Left colon (tissue), 2 donors: ENCODE measurements around the gene CCNB2. TPM values are rescaled to one million over a fixed set of nuclear protein-coding genes. Genes with fewer than 3 reads are reported as not detected.
A peak's percentile ranks its signal among the peaks of the same experiment; 100 is the strongest.
"Not testable (repeated sequence)": the region's sequence is repeated elsewhere in the genome, so short reads cannot be mapped to it uniquely, and the experiment has no call there.

Experiments
- ATAC-seq: fragments of 200-7000 bp; cut with Tn5 transposase; one replicate; pipeline ENCODE4 v1.9.1; 2020; ENCODE audit warnings: mild to moderate bottlenecking, moderate library complexity
- DNase-seq, 2 donors: peaks; one replicate each; pipeline ENCODE4 v3.0.0-alpha.2; 2020
- intact Hi-C, 2 donors: fragments of 100-400 bp; cut with DNase I in 1 of 2; cut with micrococcal nuclease in 1 of 2; formaldehyde crosslinking; loops; one replicate each; pipeline versions ENCODE4 v1.11.2 to v1.14.0; 2022; cut with DNase I, micrococcal nuclease
- total RNA-seq, 2 donors: library from RNA; stranded (reverse); fragmentation: NEBNext Ultra II Directional; extraction: Animal tissue kit (Norgen Biotek cat#: 25700); gene quantifications; one replicate each; pipeline ENCODE4 v1.2.1, GENCODE V29; 2021
- donor health status: DM: no; HTN: no; CAD: no.
- donor health status: DM: yes; HTN: yes; CAD: no.

The CCNB2 gene
- total RNA-seq, 2 donors from 2014 or later = 7.6 to 17.6 TPM

DNA sequence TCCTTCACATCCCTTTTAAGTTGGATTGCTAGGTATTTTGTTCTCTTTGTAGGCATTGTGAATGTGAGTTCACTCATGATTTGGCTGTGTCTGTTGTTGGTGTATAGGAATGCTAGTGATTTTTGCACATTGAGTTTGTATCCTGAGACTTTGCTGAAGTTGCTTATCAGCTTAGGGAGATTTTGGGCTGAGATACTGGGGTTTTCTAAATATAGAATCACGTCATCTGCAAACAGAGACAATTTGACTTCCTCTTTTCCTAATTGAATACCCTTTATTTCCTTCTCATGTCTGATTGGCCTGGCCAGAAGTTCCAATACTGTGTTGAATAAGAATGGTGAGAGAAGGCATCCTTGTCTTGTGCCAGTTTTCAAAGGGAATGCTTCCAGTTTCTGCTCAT is 22.3 kb downstream of the CCNB2 start:
- ATAC-seq, intact Hi-C loops, DNase-seq: not testable (repeated sequence)

- intact Hi-C loops = no loop called here
- DNase-seq = no peak
- no peak for ATAC-seq
Observed at GRCh38 chr15:59131456-59131855, 26.5 kb downstream of the CCNB2 start.

DNA sequence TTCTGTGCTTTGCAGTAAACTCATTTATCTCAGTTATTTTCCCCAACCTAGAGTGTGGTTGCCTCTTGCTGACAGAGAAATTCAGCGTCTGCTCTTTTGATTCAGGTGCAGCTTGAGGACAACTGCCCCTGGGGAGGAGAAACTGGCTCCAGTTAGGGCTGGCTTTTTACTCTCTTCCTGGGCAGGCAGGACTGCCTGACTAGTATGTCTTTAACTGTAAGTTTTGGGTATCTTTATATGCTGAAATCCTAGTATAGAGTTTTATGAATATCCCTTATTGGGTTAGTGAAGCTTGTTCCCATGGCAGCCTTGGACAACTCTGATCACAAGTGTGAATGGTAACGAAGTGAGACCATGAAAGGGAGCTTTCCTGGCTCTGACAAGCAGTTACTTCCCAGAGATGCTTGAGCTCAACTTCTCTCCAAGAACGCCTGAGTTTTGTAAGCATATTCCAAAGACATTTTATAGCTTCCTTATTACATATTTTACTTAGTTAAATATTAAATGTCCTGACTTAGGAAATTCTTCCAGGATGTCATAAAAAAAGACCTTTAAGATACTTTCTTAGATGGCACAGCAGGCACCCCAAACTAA is 27.1 kb downstream of the CCNB2 start:
- no peak for DNase-seq
- ATAC-seq = peak; percentile 83
- intact Hi-C loops = no loop called here

- ATAC-seq (no peak), DNase-seq (no peak)
- intact Hi-C loops = no loop called here
Observed at GRCh38 chr15:59133929-59134427, 29.0 kb downstream of the CCNB2 start.

- ATAC-seq (no peak), DNase-seq (no peak)
- intact Hi-C loops = no loop called here
Observed at GRCh38 chr15:59137566-59137965, 32.6 kb downstream of the CCNB2 start.

DNA sequence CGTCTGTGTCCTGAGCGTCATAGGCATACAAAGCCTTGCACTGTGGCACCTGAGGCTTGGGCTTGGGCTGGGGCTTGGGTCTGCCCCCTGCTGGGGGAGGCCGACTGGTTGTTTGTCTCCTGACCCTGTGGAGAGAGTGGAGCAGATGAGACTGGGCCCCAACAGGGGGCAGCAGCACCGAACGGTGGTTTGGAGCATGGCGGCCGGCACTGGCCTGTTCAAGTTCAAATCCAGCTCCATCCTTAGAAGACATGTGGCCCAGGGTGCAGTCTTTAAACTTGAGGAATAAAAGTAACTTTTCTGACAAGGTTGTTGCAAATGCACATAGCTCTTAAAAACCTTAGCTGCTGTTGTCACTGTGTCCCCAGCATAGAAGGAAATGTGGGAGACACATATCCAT is 33.3 kb downstream of the CCNB2 start:
- peak; percentile 65 for ATAC-seq
- peak; percentile 42 to 69 for DNase-seq
- intact Hi-C loops = no loop called here

GRCh38 chr15:59140422-59141226 is 35.7 kb downstream of the CCNB2 start:
- intact Hi-C loops = no loop called here
- DNase-seq = peak; percentile 23 to 53

DNA sequence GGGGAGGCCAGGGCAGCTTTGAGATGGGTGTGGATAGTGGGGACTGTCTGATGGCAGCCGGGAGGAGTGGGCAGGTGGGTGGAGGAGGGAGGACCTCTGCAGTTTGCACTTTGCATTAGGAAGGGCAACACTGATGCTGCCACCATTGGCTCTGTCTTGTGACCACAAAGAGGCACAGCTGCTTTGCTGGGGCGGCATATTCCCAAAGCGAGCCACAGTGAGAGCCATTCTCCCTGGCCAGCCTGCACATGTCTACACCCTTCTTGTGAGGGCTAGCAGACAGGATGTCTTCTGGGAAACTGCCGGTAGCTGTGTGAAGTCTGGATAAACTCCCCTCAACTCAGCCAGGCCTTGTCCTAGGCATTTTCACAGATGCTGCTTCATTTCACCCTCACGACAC is 38.3 kb downstream of the CCNB2 start:
- DNase-seq (no peak), ATAC-seq (no peak)
- intact Hi-C loops = no loop called here

More at GRCh38 chr15:59140422-59141226, 35.7 kb downstream of the CCNB2 start:
- peak; percentile 78 for ATAC-seq

DNA sequence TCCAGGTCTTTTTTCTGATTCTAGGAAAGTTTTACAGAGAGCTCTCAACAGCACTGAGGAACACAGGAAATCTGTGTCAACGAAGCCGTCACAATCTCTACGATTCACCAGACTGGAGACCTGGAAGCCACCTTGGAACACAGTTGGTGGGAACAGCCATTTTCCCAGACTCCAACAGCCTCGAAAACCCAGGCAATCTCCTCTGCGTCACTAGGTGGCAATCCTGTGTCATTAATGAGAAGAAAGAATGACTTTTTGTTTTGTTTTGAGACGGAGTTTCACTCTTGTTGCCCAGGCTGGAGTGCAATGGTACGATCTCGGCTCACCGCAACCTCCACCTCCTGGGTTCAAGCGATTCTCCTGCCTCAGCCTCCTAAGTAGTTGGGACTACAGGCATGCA is 39.6 kb downstream of the CCNB2 start:
- intact Hi-C loops, ATAC-seq: not testable (repeated sequence)

GRCh38 chr15:59147666-59148065 is 42.7 kb downstream of the CCNB2 start:
- intact Hi-C loops = no loop called here
- ATAC-seq (no peak), DNase-seq (no peak)

More for the DNA sequence above, 39.6 kb downstream of the CCNB2 start:
- DNase-seq = not testable (repeated sequence)

GRCh38 chr15:59148153-59148833 is 43.3 kb downstream of the CCNB2 start:
- intact Hi-C loops = no loop called here
- no peak for DNase-seq
- no peak for ATAC-seq

DNA sequence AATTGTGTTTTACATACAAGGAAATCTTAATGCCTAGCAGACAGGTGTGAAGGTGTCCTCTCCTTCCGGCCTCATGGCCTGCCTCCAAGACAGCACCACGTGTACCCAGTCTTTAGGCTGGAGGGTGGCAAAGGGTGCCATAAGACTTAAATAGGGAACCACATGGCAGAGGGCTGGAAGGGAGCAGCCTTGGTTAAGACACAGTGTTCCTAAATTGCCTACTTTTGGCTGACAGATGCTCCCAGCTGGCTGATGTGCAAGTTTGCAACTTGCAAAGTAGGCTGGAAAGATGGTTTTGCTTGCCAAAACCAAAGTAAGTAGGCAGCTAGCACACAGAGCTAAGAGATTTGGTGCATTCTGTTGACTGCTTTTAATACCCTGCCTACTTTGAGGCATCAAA is 45.2 kb downstream of the CCNB2 start:
- intact Hi-C loops = no loop called here
- ATAC-seq = peak; percentile 22
- no peak for DNase-seq

DNA sequence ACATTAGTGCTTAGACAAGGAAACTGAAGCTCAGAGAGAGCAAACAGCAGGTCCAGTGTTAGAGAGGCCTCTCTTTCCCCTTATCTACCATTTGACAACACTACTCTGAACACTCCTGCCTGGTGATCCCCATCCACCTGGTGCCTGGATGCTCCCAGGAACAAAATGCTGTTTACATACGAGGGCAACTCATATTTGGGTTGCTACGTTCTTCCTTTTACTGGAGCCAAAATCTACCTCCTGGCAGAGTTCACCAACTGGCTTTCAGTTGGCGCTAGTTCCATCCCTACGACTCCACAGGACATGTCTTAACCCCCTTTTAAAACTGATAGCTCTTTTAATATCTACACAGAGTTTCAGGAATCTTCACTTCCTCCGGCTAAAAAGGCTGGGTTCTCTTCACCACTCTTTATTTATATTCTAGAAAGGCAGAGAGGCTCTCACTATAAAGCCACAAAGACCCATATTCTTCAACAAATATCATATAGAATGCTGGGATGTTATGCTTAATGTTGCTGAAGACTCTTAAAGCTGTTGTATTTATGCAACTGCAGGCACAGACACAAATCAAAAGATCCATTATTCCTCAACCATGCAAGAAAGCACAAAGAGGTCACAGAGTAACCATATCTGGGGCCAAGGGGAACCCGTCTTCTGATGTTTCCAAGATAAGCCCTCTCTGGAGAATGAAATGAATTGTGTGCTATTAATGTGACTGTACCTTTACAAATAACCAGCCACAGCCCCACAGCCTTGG is 47.9 kb downstream of the CCNB2 start:
- no peak for ATAC-seq
- intact Hi-C loops = no loop called here
- no peak for DNase-seq

DNA sequence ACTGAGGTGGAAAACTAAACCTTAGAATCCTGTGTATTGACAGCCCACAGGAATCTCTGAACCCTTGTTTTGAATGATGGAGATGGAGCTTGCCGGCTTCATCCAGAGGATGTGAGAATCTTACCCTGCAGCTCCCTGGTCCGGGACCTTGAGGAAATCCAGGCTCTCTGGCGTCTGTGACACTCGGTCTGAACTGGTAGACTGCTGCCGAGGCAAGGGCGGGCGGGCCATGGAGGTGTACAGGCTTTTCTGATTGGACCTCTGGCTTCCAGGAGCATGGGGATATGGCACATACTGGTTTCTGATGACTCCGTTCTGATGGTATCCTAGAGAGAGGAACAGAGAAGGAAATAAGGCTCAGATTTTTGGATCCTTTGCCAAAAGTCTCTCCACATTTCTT is 48.5 kb downstream of the CCNB2 start:
- intact Hi-C loops = no loop called here
- ATAC-seq (no peak), DNase-seq (no peak)

- intact Hi-C loops = no loop called here
- ATAC-seq = no peak
- no peak for DNase-seq
Observed at GRCh38 chr15:59154243-59154642, 49.3 kb downstream of the CCNB2 start.

GRCh38 chr15:59155431-59155830 is 50.5 kb downstream of the CCNB2 start:
- intact Hi-C loops = no loop called here
- no peak for DNase-seq

GRCh38 chr15:59157396-59157795 is 52.5 kb downstream of the CCNB2 start:
- intact Hi-C loops = no loop called here
- DNase-seq (no peak), ATAC-seq (no peak)

More at GRCh38 chr15:59155431-59155830, 50.5 kb downstream of the CCNB2 start:
- no peak for ATAC-seq

GRCh38 chr15:59157840-59158700 is 53.1 kb downstream of the CCNB2 start:
- DNase-seq (no peak), ATAC-seq (no peak)
- intact Hi-C loops = no loop called here
